ENCODE data around the gene ITM2B. TPM values are rescaled to one million over a fixed set of nuclear protein-coding genes. Genes with fewer than 3 reads are reported as not detected.

ITM2B gene
- total and polyA plus RNA-seq, 2 experiments from 2014 or later: 139 to 318 TPM

DNA sequence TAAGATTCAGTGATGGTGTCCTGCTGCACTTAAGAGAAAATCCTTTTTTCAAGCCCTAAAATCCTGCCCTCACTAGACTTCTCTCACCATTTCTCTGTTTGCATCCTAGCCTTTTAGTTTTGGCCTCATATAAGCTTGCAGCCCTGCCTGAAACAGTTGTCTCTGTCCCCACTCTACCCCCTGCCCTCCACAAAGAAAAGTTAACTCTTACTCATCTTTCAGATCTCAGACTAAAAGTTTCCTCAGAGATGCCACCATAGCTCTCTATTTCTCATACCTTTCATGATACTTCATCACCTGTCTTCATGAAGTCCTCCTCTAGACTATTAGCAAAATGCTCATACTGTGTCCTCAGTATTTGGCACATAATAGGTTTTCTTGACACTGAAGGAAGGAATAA is 33.1 kb downstream of the ITM2B start:
- Histone ChIP-seq H3F3A (replicated peaks; ENCODE audit: low read depth) (no peaks in the 10 kb centered on the region), H3K9me2 (ENCODE audit: insufficient read depth) (no peaks in the 10 kb centered on the region), H3K4me3 (no peak overlapping the region), H4K20me1 (replicated peaks; ENCODE audit: insufficient read depth) (no peaks in the 10 kb centered on the region), H3K4me1 (ENCODE audit: insufficient read depth) (peaks cover 6% of the 10 kb centered on the region; the same call in 1 of the 2 replicates), H3K27me3 (ENCODE audit: insufficient read depth) (no peaks in the 10 kb centered on the region), H3K36me3 (ENCODE audit: insufficient read depth) (peaks cover 6% of the 10 kb centered on the region; the same call in 1 of the 2 replicates), H2AFZ (no peak overlapping the region), H3K79me2 (replicated peaks; ENCODE audit: insufficient read depth) (no peaks in the 10 kb centered on the region), H3K4me2 (no peak overlapping the region), H3K27ac (ENCODE audit: low read depth) (no peak overlapping the region)
- peaks cover 4% of the 10 kb centered on the region for H3K27me3 Mint-ChIP-seq (ENCODE audit: insufficient read depth, low read depth, poor library complexity)
- ATAC-seq (no peak), DNase-seq (ENCODE audit: low spot score) (no peak)
- peaks cover 29% of the 10 kb centered on the region for H3K4me1 Mint-ChIP-seq
- H3K36me3 Mint-ChIP-seq (ENCODE audit: low read depth): peaks cover 17% of the 10 kb centered on the region
- TF ChIP-seq, protein P1, sequence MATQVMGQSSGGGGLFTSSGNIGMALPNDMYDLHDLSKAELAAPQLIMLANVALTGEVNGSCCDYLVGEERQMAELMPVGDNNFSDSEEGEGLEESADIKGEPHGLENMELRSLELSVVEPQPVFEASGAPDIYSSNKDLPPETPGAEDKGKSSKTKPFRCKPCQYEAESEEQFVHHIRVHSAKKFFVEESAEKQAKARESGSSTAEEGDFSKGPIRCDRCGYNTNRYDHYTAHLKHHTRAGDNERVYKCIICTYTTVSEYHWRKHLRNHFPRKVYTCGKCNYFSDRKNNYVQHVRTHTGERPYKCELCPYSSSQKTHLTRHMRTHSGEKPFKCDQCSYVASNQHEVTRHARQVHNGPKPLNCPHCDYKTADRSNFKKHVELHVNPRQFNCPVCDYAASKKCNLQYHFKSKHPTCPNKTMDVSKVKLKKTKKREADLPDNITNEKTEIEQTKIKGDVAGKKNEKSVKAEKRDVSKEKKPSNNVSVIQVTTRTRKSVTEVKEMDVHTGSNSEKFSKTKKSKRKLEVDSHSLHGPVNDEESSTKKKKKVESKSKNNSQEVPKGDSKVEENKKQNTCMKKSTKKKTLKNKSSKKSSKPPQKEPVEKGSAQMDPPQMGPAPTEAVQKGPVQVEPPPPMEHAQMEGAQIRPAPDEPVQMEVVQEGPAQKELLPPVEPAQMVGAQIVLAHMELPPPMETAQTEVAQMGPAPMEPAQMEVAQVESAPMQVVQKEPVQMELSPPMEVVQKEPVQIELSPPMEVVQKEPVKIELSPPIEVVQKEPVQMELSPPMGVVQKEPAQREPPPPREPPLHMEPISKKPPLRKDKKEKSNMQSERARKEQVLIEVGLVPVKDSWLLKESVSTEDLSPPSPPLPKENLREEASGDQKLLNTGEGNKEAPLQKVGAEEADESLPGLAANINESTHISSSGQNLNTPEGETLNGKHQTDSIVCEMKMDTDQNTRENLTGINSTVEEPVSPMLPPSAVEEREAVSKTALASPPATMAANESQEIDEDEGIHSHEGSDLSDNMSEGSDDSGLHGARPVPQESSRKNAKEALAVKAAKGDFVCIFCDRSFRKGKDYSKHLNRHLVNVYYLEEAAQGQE (IDR thresholded peaks at IDR 0.05; ENCODE audit: unreplicated experiment): no peak
- H3K27ac Mint-ChIP-seq: peak overlapping the region; percentile 32
- H3K9me3 Mint-ChIP-seq: no peaks in the 10 kb centered on the region
- no peak overlapping the region for H3K4me3 Mint-ChIP-seq

DNA sequence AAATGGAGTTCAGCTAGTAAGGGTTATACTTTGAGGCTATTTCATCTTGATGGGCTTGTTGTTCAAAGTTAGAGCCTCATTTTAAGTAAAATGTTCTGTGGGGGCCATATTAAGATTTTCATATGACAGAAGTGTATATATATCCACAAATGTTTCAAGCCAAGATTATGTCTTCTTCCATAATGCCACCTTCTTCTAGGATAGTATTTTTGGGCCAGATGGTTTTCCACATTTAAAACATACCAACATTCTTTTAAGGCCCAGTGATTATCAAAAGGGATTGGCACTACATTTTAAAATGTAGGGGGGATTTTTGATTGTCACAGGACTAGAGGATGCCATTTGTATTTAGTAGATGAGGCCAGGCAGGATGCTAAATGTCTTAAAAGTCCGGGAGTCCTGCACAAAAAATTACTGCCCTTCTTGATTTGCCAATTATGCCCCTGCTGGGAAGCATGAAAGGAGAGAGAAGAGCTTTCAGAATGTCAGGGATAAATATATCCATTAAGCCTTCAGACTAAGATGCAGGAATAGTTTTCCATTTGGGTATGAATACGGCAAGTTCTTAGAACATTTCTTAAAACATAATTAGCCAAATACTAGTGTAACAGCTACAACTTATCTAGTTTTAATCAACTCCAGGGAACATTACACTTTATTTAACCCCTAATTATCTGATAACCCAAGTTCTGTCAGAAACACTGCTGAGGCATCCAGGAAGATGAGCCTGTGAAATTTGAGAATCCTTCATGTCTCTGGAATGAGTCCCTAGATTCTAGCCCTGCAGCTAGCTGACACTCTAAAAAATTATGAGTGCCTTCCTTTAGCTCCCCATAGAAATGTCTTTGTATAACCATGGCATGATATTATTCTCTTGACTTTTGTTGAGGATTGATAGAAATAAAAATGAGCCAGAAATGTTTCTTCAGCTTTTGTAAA is 34.0 kb downstream of the ITM2B start:
- H3K27ac Mint-ChIP-seq: peak overlapping the region; percentile 49; the same call in 1 of the 2 replicates
- no peak overlapping the region for H3K27ac ChIP-seq (ENCODE audit: low read depth)
- no peaks in the 10 kb centered on the region for H3K9me3 Mint-ChIP-seq
- DNase-seq (ENCODE audit: low spot score) (no peak), ATAC-seq (no peak)
- no peak overlapping the region for H3K4me3 Mint-ChIP-seq
- no peaks in the 10 kb centered on the region for H3F3A ChIP-seq (replicated peaks; ENCODE audit: low read depth)
- H4K20me1 ChIP-seq (replicated peaks; ENCODE audit: insufficient read depth): no peaks in the 10 kb centered on the region
- H3K27me3 ChIP-seq (ENCODE audit: insufficient read depth): no peaks in the 10 kb centered on the region
- peaks cover 16% of the 10 kb centered on the region for H3K36me3 Mint-ChIP-seq (ENCODE audit: low read depth)
- H3K27me3 Mint-ChIP-seq (ENCODE audit: insufficient read depth, low read depth, poor library complexity): peaks cover 4% of the 10 kb centered on the region
- no peak overlapping the region for H2AFZ ChIP-seq
- no peaks in the 10 kb centered on the region for H3K79me2 ChIP-seq (replicated peaks; ENCODE audit: insufficient read depth)
- H3K9me2 ChIP-seq (ENCODE audit: insufficient read depth): no peaks in the 10 kb centered on the region
- H3K4me2 ChIP-seq: no peak overlapping the region
- no peaks in the 10 kb centered on the region; the same call in 1 of the 2 replicates for H3K36me3 ChIP-seq (ENCODE audit: insufficient read depth)
- H3K4me1 Mint-ChIP-seq: peaks cover 29% of the 10 kb centered on the region
- H3K4me3 ChIP-seq: no peak overlapping the region
- H3K4me1 ChIP-seq (ENCODE audit: insufficient read depth): peaks cover 6% of the 10 kb centered on the region; the same call in 1 of the 2 replicates
- TF ChIP-seq POLR2AphosphoS5 (IDR thresholded peaks at IDR 0.05; ENCODE audit: low read depth) (no peak), ZNF331 (CRISPR knock-in tag; IDR thresholded peaks at IDR 0.05; ENCODE audit: low read depth) (no peak), CREB1 (CRISPR knock-in tag; IDR thresholded peaks at IDR 0.05; ENCODE audit: low read depth) (no peak), EZH2 (IDR thresholded peaks at IDR 0.05; ENCODE audit: low read depth, unreplicated experiment) (no peak), NANOG (IDR thresholded peaks at IDR 0.05; ENCODE audit: borderline replicate concordance) (no peak), ZNF114 (CRISPR knock-in tag; IDR thresholded peaks at IDR 0.05) (no peak), EZH2phosphoT487 (IDR thresholded peaks at IDR 0.05; ENCODE audit: unreplicated experiment) (no peak), STAT1 (IDR thresholded peaks at IDR 0.05; ENCODE audit: unreplicated experiment) (no peak)
- TF ChIP-seq, protein P2, sequence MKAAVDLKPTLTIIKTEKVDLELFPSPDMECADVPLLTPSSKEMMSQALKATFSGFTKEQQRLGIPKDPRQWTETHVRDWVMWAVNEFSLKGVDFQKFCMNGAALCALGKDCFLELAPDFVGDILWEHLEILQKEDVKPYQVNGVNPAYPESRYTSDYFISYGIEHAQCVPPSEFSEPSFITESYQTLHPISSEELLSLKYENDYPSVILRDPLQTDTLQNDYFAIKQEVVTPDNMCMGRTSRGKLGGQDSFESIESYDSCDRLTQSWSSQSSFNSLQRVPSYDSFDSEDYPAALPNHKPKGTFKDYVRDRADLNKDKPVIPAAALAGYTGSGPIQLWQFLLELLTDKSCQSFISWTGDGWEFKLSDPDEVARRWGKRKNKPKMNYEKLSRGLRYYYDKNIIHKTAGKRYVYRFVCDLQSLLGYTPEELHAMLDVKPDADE (IDR thresholded peaks at IDR 0.05): no peak

Measured in GM23338 (cell line).